Upper lobe of right lung (tissue), 1 donor: ENCODE measurements around the gene ABCG1. TPM values are rescaled to one million over a fixed set of nuclear protein-coding genes. Genes with fewer than 3 reads are reported as not detected.

Experiments used
- ATAC-seq: fragments of 200-7000 bp; cut with Tn5 transposase; one replicate; pipeline ENCODE4 v1.9.1; 2020; ENCODE audit warnings: mild to moderate bottlenecking, moderate library complexity
- DNase-seq: peaks from one replicate; pipeline ENCODE4 v3.0.0-alpha.2; 2020
- H3K27ac ChIP-seq: fragments of 200-600 bp; one replicate; pipeline ENCODE4 v1.8.0; 2022
- H3K27me3 ChIP-seq: fragments of 200-600 bp; one replicate; pipeline ENCODE4 v1.8.0; 2022; ENCODE audit warnings: mild to moderate bottlenecking
- H3K36me3 ChIP-seq: fragments of 200-600 bp; one replicate; pipeline ENCODE4 v1.8.0; 2022
- H3K4me1 ChIP-seq: fragments of 200-600 bp; one replicate; pipeline ENCODE4 v1.8.0; 2022
- H3K4me3 ChIP-seq: fragments of 200-600 bp; one replicate; pipeline ENCODE4 v1.8.0; 2022; ENCODE audit warnings: mild to moderate bottlenecking
- H3K9me3 ChIP-seq: fragments of 200-600 bp; one replicate; pipeline ENCODE4 v1.8.0; 2022
- intact Hi-C: fragments of 100-400 bp; cut with DNase I; formaldehyde crosslinking; loops from one replicate; pipeline ENCODE4 v1.11.0; 2022
- total RNA-seq: library from RNA; stranded (reverse); fragmentation: NEBNext Ultra II Directional; extraction: Animal tissue kit (Norgen Biotek cat#: 25700); gene quantifications from one replicate; pipeline ENCODE4 v1.2.1, GENCODE V29; 2021
- TF ChIP-seq, protein P1 (sequence below): fragments of 200-600 bp; IDR thresholded peaks from one replicate; pipeline ENCODE4 v1.8.0; 2022; ENCODE audit warnings: antibody characterized with exemption
- donor health status: DM: no; HTN: yes; CAD: no; lungs with severe emphysema.

Gene ABCG1
- total RNA-seq, 1 donor from 2014 or later: 62.6 TPM

GRCh38 chr21:42225571-42226155, 6.7 kb downstream of the ABCG1 start:
- intact Hi-C loops: no loop called here
- H3K4me1 ChIP-seq: peaks cover 41% of the 10 kb centered on the region
- DNase-seq: peak; percentile 22

DNA sequence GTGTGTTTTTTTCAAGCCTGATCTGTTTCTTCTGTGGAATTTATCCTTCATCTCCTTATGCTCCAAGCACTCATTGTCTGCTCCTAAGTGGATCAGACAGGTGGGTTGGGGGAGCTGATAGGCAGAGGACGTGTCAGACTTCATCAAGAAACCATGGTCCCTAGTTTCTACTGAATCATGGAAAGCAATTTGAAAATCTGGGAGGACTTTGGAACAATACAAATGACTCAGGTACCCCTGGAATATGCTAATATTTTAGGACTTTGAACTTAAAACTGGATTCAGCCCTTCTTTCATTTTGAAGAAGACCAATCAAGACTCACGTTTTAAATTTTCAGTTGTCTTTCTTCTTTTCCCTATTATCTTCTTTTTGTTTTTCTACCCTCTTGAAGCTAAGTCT, 7.7 kb downstream of the ABCG1 start:
- DNase-seq (no peak), ATAC-seq (no peak)
- no peaks in the 10 kb centered on the region for H3K9me3 ChIP-seq
- H3K4me1 ChIP-seq: peaks cover 41% of the 10 kb centered on the region
- no peak overlapping the region for H3K4me3 ChIP-seq
- intact Hi-C loops: no loop called here
- TF ChIP-seq, protein P1, sequence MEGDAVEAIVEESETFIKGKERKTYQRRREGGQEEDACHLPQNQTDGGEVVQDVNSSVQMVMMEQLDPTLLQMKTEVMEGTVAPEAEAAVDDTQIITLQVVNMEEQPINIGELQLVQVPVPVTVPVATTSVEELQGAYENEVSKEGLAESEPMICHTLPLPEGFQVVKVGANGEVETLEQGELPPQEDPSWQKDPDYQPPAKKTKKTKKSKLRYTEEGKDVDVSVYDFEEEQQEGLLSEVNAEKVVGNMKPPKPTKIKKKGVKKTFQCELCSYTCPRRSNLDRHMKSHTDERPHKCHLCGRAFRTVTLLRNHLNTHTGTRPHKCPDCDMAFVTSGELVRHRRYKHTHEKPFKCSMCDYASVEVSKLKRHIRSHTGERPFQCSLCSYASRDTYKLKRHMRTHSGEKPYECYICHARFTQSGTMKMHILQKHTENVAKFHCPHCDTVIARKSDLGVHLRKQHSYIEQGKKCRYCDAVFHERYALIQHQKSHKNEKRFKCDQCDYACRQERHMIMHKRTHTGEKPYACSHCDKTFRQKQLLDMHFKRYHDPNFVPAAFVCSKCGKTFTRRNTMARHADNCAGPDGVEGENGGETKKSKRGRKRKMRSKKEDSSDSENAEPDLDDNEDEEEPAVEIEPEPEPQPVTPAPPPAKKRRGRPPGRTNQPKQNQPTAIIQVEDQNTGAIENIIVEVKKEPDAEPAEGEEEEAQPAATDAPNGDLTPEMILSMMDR: no peak
- H3K27ac ChIP-seq: no peak overlapping the region
- H3K27me3 ChIP-seq: no peaks in the 10 kb centered on the region
- H3K36me3 ChIP-seq: peaks cover 13% of the 10 kb centered on the region

More at GRCh38 chr21:42225571-42226155, 6.7 kb downstream of the ABCG1 start:
- H3K27ac ChIP-seq: no peak overlapping the region
- TF ChIP-seq, protein P1: no peak
- ATAC-seq: no peak
- H3K9me3 ChIP-seq: no peaks in the 10 kb centered on the region
- H3K27me3 ChIP-seq: no peaks in the 10 kb centered on the region
- H3K36me3 ChIP-seq: peaks cover 13% of the 10 kb centered on the region
- no peak overlapping the region for H3K4me3 ChIP-seq

DNA sequence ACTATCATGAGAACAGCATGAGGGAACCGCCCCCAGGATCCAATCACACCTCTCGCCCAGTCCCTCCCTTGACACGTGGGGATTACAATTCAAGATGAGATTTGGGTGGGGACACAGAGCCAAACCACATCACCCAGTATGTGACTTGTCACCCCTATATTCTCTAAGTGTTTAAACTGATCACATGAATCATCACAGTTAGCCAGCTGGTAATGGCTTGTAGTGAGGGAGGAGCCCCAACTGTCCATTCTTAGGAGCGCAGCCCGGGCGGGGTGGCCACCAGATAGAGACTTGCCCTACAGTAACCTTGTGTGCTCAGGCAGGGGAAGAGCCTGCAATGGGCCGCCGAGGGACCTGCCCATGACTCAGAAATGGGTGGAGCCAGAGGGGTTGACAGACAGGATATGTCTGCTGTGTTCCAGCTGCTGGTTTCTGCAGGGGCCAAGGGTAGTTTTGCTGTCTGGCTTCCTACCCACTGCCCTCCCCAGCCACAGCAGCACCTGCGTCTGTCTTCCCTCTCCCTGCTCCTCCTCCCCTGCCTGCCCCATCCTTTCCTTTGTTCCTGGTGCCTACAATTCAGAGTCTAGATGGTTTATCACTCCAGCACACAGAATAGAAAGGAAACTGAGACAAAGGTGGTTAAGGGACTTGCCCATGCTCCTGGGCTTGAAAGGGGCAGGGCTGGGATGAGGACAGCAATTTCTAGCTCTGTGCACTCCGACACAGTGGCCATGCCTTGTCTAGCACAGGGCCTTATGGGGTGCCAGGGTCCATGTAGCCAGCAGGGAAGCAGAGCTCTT, 9.2 kb downstream of the ABCG1 start:
- peak; percentile 91 for DNase-seq
- H3K27ac ChIP-seq: peak overlapping the region; percentile 61
- H3K4me1 ChIP-seq: peaks cover 48% of the 10 kb centered on the region
- no peak overlapping the region for H3K4me3 ChIP-seq
- TF ChIP-seq, protein P1: no peak
- intact Hi-C loops: no loop called here
- no peaks in the 10 kb centered on the region for H3K27me3 ChIP-seq
- peak; percentile 95 for ATAC-seq
- peaks cover 13% of the 10 kb centered on the region for H3K36me3 ChIP-seq
- no peaks in the 10 kb centered on the region for H3K9me3 ChIP-seq

DNA sequence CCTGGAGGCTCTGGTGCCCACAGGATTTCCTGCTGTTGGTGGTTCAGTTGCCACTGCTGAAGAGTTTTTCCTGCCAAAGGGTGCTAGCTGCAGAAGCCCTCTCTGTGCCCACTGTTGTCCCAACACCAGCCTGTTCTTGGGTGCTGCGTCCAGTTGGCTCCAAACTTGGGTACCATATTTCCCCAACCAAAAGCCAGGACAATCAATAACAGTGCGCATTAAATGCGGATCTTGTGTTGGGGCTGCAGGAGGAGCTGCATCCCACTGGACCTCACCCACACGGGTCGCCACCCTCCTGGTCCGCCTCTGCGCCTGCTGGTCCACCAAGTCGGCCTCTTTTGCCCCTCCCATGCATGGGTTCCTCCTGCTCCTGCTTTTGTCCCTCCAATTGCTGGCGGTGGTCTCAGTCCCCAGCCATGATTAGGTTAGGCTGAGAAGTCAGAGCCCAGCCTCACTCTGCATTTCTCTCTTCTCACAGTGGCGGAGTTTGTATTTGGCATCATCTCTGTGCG, 9.8 kb downstream of the ABCG1 start:
- Histone ChIP-seq H3K4me1 (peaks cover 55% of the 10 kb centered on the region), H3K36me3 (peaks cover 13% of the 10 kb centered on the region), H3K9me3 (no peaks in the 10 kb centered on the region), H3K27ac (no peak overlapping the region), H3K27me3 (no peaks in the 10 kb centered on the region), H3K4me3 (no peak overlapping the region)
- ATAC-seq (no peak), DNase-seq (peak; percentile 61)
- intact Hi-C loops: no loop called here
- TF ChIP-seq, protein P1: no peak

DNA sequence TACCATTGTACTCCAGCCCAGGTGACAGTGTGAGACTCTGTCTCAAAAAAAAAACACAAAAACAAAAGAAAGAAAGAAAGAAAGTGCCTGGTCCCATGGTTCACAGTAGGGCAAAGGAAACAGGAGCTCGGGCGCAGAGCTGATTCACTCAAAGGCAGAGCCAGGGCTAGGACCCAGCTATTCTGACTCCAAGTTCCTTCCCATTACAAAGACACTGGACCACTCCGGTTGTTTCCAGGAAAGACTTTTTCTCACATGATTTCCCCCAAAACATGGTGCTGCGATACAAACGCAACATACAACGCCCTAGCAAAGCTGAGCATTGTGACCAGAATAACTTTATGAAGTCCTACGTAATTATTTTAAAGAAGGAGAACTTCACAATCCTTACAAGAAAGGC, 10.7 kb downstream of the ABCG1 start:
- Histone ChIP-seq H3K4me1 (peaks cover 62% of the 10 kb centered on the region), H3K36me3 (peaks cover 13% of the 10 kb centered on the region), H3K9me3 (no peaks in the 10 kb centered on the region), H3K27ac (no peak overlapping the region), H3K4me3 (no peak overlapping the region), H3K27me3 (no peaks in the 10 kb centered on the region)
- no peak for ATAC-seq
- DNase-seq: peak; percentile 10
- TF ChIP-seq, protein P1: no peak
- intact Hi-C loops: no loop called here
